COLO829 (cell line): Measurements from ENCODE around the gene MMGT1.
A peak's percentile ranks its signal among the peaks of the same experiment; 100 is the strongest.

Experiments used
- DNase-seq: peaks from one replicate; pipeline ENCODE4 v3.0.0; 2012; ENCODE audit warnings: low spot score

Gene MMGT1

DNA sequence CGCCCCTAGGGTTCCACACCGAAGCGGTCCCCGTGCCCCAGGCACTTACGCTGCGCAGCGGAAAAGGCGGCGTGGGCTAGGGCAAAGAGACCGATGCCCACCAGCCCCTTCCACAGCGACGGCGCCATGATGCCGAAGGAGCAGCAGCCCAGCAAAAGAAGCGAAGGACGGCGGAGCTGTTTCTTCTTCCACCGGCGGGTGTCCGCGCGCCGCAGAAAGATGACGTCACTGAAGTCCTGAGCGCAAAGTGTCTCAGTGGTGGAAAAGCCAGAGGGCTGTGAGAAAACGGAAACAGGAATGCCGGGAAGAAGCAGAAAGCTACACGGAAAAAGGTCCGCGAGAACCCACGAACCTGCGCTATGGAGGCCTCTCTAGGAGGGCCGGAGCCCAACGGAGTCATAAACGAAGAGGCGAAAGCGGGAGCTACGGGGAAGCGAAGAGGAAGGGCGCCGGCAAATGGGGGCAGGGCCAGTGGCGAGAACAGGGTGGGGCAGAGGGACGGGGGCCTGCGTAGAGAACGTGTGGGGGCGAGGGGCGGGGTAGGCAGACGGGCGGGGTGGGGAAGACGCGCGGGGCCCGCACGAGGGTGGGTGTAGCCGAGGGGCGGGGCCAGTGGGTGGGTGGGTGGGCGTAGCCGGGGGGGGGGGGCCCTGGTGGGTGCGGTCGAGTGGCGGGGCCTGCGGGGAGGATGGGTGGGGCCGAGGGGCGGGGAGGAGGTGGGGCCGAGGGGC, at the start of gene MMGT1:
Gene MMGT1 (minus strand): TSS at position 441 of the 731 bp plus-strand sequence. CDS start 313 bp downstream, at position 128.
- peak; percentile 87 for DNase-seq

GRCh38 chrX:136021903-136022302, 48.1 kb upstream of the MMGT1 start:
- DNase-seq, result no peak

DNA sequence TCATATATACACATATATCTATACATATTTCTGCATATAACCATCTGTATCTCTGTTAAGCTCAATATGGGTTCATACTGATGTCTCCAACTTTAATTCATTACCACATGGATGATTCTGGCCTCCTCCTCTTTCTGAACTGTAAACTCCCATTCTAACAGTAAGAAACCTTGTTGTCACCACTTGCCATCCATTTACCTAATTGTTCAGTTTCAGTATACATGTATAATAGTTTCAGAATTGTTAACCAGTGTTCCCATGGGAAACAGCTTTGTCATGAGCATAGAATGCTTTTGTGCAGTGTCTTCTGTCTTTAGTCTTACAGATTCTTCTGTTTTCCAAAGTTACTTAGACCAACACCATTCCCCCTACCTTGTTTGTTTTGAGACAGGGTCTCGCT, 47.4 kb upstream of the MMGT1 start:
- DNase-seq, result no peak

GRCh38 chrX:136019226-136019625, 45.4 kb upstream of the MMGT1 start:
- no peak for DNase-seq

GRCh38 chrX:136016881-136017280, 43.1 kb upstream of the MMGT1 start:
- DNase-seq, result no peak

DNA sequence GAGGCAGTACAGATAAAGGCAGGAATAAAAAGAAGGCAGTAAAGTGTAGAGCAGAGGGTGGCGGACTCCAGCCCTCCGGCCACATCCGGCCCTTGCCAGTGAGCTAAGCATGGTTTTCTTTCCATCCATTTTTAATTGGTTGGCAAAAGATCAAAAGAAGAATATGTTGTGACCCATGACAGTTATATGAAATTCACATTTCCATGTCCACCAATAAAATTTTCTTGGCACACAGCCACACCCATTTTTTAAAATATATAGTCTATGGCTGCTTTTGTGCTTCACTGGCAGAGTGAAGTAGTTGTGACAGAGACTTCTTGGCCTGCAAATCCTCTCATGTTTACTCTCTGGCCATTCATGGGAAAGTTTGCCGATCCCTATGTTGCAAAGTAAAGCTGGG, 41.2 kb upstream of the MMGT1 start:
- no peak for DNase-seq

GRCh38 chrX:135988245-135988644, 14.5 kb upstream of the MMGT1 start:
- no peak for DNase-seq

- DNase-seq, result no peak
These were observed 12.2 kb upstream of the MMGT1 start for GRCh38 chrX:135985973-135986310.

DNA sequence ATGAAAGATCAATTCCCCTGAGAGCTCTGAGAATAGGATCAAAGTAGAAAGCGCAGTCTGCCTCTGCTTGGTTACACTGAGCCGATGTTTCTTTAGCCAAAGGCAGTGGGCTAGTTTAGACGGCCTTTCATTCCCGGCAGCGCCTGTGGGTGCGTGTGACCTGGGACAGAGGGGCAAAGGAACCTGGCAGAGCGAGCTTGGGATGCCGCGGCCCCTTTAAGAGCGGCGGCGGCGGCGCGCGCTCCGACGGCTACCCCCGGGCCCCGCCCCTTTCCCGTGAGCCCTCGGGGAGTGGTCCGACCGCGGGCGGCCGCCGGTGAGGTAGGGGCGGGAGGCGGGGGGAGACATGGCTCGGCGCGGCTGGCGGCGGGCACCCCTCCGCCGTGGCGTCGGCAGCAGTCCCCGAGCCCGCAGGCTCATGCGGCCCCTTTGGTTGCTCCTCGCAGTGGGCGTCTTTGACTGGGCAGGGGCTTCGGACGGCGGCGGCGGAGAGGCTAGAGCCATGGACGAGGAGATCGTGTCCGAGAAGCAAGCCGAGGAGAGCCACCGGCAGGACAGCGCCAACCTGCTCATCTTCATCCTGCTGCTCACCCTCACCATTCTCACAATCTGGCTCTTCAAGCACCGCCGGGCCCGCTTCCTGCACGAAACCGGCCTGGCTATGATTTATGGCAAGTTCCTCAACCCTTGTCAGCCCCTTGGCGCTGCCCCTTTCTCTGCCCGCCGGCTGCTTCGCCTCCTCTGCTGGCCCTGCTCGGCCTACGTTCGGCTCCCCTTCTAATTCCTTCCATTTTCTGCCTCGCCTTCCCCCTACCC, 11.6 kb upstream of the MMGT1 start, which contains the start of gene SLC9A6:
Gene SLC9A6 (plus strand): TSS at position 279 of the 816 bp plus-strand sequence. CDS start 224 bp downstream, at position 503.
- DNase-seq, result peak; percentile 61

GRCh38 chrX:135984791-135985156, 11.0 kb upstream of the MMGT1 start:
- no peak for DNase-seq

DNA sequence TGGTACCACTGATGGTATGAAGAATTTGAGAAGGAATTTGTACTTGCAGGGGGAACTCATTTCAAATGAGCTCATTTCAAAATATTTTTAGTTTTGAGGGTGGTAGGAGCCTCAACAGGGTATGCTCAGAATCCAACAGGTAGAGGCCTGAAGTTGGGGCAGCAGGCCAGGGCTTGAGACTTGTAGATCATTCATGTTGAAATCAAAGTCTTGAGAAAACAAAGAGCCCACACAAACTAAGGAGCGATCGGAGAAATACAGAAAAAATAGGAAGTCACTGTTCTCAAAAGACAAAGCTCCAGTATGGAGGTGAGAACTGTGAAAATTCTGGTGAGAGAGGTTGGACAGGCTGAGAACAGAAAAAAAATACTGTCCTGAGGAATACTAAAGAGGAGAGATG, 10.5 kb upstream of the MMGT1 start:
- DNase-seq, result no peak

GRCh38 chrX:135982860-135983259, 9.1 kb upstream of the MMGT1 start:
- DNase-seq, result no peak

- DNase-seq, result no peak
These were observed 7.9 kb upstream of the MMGT1 start for GRCh38 chrX:135981668-135982067.

DNA sequence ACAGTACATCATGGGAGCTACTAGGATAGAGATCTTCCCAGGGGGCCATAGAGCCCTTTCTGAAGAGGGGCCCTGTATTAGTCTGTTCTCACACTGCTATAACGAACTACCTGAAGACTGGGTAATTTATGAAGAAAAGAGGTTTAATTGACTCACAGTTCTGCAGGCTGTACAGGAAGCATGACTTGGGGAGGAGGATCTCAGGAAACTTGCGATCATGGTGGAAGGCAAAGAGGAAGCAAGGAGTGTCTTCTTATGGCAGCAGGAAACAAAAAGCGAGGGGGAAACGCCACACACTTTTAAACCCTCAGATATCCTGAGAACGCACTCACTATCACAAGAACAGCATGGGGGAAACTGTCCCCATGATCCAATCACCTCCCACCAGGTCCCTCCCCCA, 7.2 kb upstream of the MMGT1 start:
- no peak for DNase-seq

- no peak for DNase-seq
These were observed 3.8 kb upstream of the MMGT1 start for GRCh38 chrX:135977611-135978010.

GRCh38 chrX:135975421-135975820, 1.6 kb upstream of the MMGT1 start:
- DNase-seq, result peak; percentile 63

DNA sequence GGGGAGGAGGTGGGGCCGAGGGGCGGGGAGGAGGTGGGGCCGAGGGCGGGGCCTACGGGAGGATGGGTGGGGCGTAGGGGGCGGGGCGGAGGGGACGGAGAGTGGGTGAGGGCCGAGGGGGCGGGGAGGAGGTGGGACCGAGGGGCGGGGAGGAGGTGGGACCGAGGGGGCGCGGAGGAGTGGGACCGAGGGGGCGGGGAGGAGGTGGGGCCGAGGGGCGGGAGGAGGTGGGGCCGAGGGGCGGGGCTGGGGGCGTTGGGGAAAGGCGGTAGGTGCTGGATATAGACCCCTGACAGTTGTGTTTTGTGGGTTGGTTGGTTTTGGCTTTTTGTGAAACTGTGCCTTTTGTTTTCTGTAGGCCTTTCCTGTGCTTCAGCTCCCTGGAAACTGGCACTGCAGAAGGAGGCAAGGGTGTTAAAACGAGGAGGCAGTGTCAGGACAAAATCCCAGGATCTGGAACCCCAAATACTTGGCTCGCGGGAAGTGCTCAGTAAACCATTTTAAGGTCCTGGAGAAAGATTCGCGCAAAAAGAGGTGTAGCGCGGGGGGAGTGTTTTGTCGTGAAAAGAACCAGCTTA, 580 bp upstream of the MMGT1 start:
- DNase-seq, result no peak

GRCh38 chrX:135973025-135973547, 702 bp downstream of the MMGT1 start:
- no peak for DNase-seq

GRCh38 chrX:135951291-135951690, 22.5 kb downstream of the MMGT1 start:
- DNase-seq, result no peak

DNA sequence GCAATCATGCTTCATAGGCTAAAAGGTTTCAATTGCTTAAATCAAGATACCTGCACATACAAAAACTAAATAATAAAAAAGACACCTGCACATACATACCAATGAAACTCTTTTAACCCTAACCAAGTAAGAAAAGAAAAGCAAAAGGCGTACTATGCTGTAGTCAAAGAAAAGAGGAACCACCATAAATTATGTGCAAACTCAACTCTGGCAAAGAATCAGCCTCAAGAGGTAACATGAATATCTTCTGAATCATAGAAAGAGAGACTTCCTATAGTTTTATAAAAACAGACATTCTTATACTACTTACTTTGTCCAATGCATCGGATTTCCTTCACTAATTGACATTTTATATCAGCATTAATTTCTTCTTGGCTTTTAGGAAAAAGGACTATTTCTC, 29.3 kb downstream of the MMGT1 start:
- no peak for DNase-seq

- no peak for DNase-seq
These were observed 41.9 kb downstream of the MMGT1 start for GRCh38 chrX:135931644-135932487.

GRCh38 chrX:135927897-135928296, 45.9 kb downstream of the MMGT1 start:
- DNase-seq, result no peak
